KMS-11 (cell line): ENCODE measurements around the gene SHC3.

Experiments used
- H2AFZ ChIP-seq: fragments of 200-600 bp; sonication (generic); 2 replicates; pipeline ENCODE4 v1.6.1; 2016; ENCODE audit warnings: antibody characterized with exemption, mixed run types, low read depth
- H3K27ac ChIP-seq: fragments of 200-600 bp; sonication (generic); 2 replicates; pipeline ENCODE4 v1.6.1; 2016; ENCODE audit warnings: mild to moderate bottlenecking, mixed run types
- H3K27me3 ChIP-seq: fragments of 200-600 bp; sonication (generic); 2 replicates; pipeline ENCODE4 v1.6.1; 2017; ENCODE audit warnings: mild to moderate bottlenecking, low read depth, mixed run types, moderate library complexity; ENCODE audit not compliant: insufficient read depth
- H3K36me3 ChIP-seq: fragments of 200-600 bp; sonication (generic); 2 replicates; pipeline ENCODE4 v1.6.1; 2017; ENCODE audit warnings: mild to moderate bottlenecking, mixed run types; ENCODE audit not compliant: insufficient read depth
- H3K4me1 ChIP-seq: fragments of 200-600 bp; sonication (generic); 2 replicates; pipeline ENCODE4 v1.6.1; 2016; ENCODE audit warnings: mild to moderate bottlenecking, low read depth, mixed run types; ENCODE audit not compliant: poor library complexity, severe bottlenecking
- H3K4me2 ChIP-seq: fragments of 200-600 bp; sonication (generic); 2 replicates; pipeline ENCODE4 v1.7.0; 2016; ENCODE audit warnings: mild to moderate bottlenecking, mixed run types
- H3K4me3 ChIP-seq: fragments of 200-600 bp; sonication (generic); IDR thresholded peaks from 2 replicates; pipeline ENCODE4 v1.6.1; 2017; ENCODE audit warnings: low read depth, low read length, mixed read lengths; ENCODE audit not compliant: insufficient read depth
- H3K79me2 ChIP-seq: fragments of 200-600 bp; sonication (generic); 2 replicates; pipeline ENCODE4 v1.6.1; 2016; ENCODE audit warnings: low read depth, mixed run types; ENCODE audit not compliant: insufficient read depth
- H3K9ac ChIP-seq: fragments of 200-600 bp; sonication (generic); 2 replicates; pipeline ENCODE4 v1.6.1; 2016; ENCODE audit warnings: mild to moderate bottlenecking, mixed run types
- H4K20me1 ChIP-seq: fragments of 200-600 bp; sonication (generic); 2 replicates; pipeline ENCODE4 v1.6.1; 2016; ENCODE audit warnings: mild to moderate bottlenecking, mixed run types; ENCODE audit not compliant: insufficient read depth
- TF ChIP-seq, protein P1 (sequence below): fragments of 200-600 bp; sonication (generic); conservative IDR thresholded peaks from 2 replicates; pipeline ENCODE4 v1.6.1; 2017; ENCODE audit warnings: low read depth, mild to moderate bottlenecking, antibody characterized with exemption, low read length, moderate library complexity, mixed read lengths

Gene SHC3

DNA sequence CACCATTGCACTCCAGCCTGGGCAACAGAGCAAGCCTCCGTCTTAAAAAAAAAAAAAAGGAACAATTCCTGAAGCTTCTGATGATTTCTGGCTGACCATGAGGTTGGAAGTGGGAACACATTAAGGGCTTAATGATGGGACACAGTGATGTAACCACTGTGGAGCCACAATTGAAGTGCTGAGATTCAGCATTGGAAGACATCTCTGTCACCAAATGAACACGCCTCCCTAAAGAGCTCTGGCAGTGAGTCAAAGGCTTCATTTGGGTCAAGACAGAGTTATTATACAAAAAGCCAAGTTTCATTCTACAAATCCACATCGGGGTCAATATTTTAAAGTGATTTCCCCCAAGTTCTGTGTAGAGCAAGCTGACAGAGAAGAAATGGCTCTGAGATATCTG lies 191.8 kb downstream of the SHC3 start:
- H4K20me1 ChIP-seq: no peaks in the 10 kb centered on the region
- H3K27me3 ChIP-seq: no peaks in the 10 kb centered on the region
- no peaks in the 10 kb centered on the region for H3K79me2 ChIP-seq
- H2AFZ ChIP-seq: no peak overlapping the region
- no peak overlapping the region for H3K4me3 ChIP-seq
- H3K27ac ChIP-seq: no peak overlapping the region
- H3K4me1 ChIP-seq: no peaks in the 10 kb centered on the region
- no peak overlapping the region for H3K9ac ChIP-seq
- no peak overlapping the region for H3K4me2 ChIP-seq
- TF ChIP-seq, protein P1, sequence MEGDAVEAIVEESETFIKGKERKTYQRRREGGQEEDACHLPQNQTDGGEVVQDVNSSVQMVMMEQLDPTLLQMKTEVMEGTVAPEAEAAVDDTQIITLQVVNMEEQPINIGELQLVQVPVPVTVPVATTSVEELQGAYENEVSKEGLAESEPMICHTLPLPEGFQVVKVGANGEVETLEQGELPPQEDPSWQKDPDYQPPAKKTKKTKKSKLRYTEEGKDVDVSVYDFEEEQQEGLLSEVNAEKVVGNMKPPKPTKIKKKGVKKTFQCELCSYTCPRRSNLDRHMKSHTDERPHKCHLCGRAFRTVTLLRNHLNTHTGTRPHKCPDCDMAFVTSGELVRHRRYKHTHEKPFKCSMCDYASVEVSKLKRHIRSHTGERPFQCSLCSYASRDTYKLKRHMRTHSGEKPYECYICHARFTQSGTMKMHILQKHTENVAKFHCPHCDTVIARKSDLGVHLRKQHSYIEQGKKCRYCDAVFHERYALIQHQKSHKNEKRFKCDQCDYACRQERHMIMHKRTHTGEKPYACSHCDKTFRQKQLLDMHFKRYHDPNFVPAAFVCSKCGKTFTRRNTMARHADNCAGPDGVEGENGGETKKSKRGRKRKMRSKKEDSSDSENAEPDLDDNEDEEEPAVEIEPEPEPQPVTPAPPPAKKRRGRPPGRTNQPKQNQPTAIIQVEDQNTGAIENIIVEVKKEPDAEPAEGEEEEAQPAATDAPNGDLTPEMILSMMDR: no peak
- no peaks in the 10 kb centered on the region for H3K36me3 ChIP-seq

GRCh38 chr9:88985616-88986015 lies 193.0 kb downstream of the SHC3 start:
- Histone ChIP-seq H3K4me1 (no peaks in the 10 kb centered on the region), H3K4me2 (no peak overlapping the region), H2AFZ (no peak overlapping the region), H3K27me3 (no peaks in the 10 kb centered on the region), H3K36me3 (no peaks in the 10 kb centered on the region), H3K9ac (no peak overlapping the region), H4K20me1 (no peaks in the 10 kb centered on the region), H3K79me2 (no peaks in the 10 kb centered on the region), H3K27ac (no peak overlapping the region), H3K4me3 (no peak overlapping the region)
- TF ChIP-seq, protein P1: no peak

GRCh38 chr9:88984543-88984883 lies 194.1 kb downstream of the SHC3 start:
- Histone ChIP-seq H3K9ac (no peak overlapping the region), H3K27ac (no peak overlapping the region), H3K36me3 (no peaks in the 10 kb centered on the region), H3K27me3 (no peaks in the 10 kb centered on the region), H2AFZ (no peak overlapping the region), H3K4me2 (no peak overlapping the region), H3K4me3 (no peak overlapping the region), H3K79me2 (no peaks in the 10 kb centered on the region), H3K4me1 (no peaks in the 10 kb centered on the region), H4K20me1 (no peaks in the 10 kb centered on the region)
- TF ChIP-seq, protein P1: no peak

GRCh38 chr9:88983865-88984542 lies 194.6 kb downstream of the SHC3 start:
- H3K4me2 ChIP-seq: no peak overlapping the region
- no peak overlapping the region for H3K27ac ChIP-seq
- no peaks in the 10 kb centered on the region for H3K79me2 ChIP-seq
- no peak overlapping the region for H2AFZ ChIP-seq
- no peaks in the 10 kb centered on the region for H3K4me1 ChIP-seq
- H3K4me3 ChIP-seq: no peak overlapping the region
- no peaks in the 10 kb centered on the region for H3K27me3 ChIP-seq
- TF ChIP-seq, protein P1: no peak
- H4K20me1 ChIP-seq: no peaks in the 10 kb centered on the region
- H3K9ac ChIP-seq: no peak overlapping the region
- H3K36me3 ChIP-seq: no peaks in the 10 kb centered on the region
